ENCODE results near the gene DGKQ.

Gene DGKQ

GRCh38 chr4:957231-957580, 16.2 kb downstream of the DGKQ start:
- no peaks in the 10 kb centered on the region for H3K27me3 Mint-ChIP-seq
- no peaks in the 10 kb centered on the region for H3K4me1 Mint-ChIP-seq (ENCODE audit: low read depth)
- H3K4me3 Mint-ChIP-seq: no peak overlapping the region
- no peaks in the 10 kb centered on the region for H3K9me3 Mint-ChIP-seq
- no peaks in the 10 kb centered on the region for H3K36me3 Mint-ChIP-seq (ENCODE audit: low read depth)
- H3K27ac Mint-ChIP-seq: no peak overlapping the region

GRCh38 chr4:956531-957230, 16.7 kb downstream of the DGKQ start:
- H3K27ac Mint-ChIP-seq: no peak overlapping the region
- H3K36me3 Mint-ChIP-seq (ENCODE audit: low read depth): no peaks in the 10 kb centered on the region
- H3K27me3 Mint-ChIP-seq: no peaks in the 10 kb centered on the region
- H3K4me3 Mint-ChIP-seq: no peak overlapping the region
- H3K9me3 Mint-ChIP-seq: no peaks in the 10 kb centered on the region
- no peaks in the 10 kb centered on the region for H3K4me1 Mint-ChIP-seq (ENCODE audit: low read depth)

GRCh38 chr4:955931-956381, 17.4 kb downstream of the DGKQ start:
- Mint-ChIP-seq H3K4me3 (no peak overlapping the region), H3K9me3 (no peaks in the 10 kb centered on the region), H3K36me3 (ENCODE audit: low read depth) (no peaks in the 10 kb centered on the region), H3K27me3 (no peaks in the 10 kb centered on the region), H3K27ac (no peak overlapping the region), H3K4me1 (ENCODE audit: low read depth) (no peaks in the 10 kb centered on the region)

GRCh38 chr4:955161-955921, 18.0 kb downstream of the DGKQ start:
- Mint-ChIP-seq H3K4me1 (ENCODE audit: low read depth) (no peaks in the 10 kb centered on the region), H3K9me3 (no peaks in the 10 kb centered on the region), H3K36me3 (ENCODE audit: low read depth) (no peaks in the 10 kb centered on the region), H3K27me3 (no peaks in the 10 kb centered on the region), H3K27ac (no peak overlapping the region), H3K4me3 (no peak overlapping the region)

- no peaks in the 10 kb centered on the region for H3K9me3 Mint-ChIP-seq
- no peak overlapping the region for H3K27ac Mint-ChIP-seq
- H3K36me3 Mint-ChIP-seq (ENCODE audit: low read depth): no peaks in the 10 kb centered on the region
- H3K4me1 Mint-ChIP-seq (ENCODE audit: low read depth): no peaks in the 10 kb centered on the region
- H3K4me3 Mint-ChIP-seq: no peak overlapping the region
- H3K27me3 Mint-ChIP-seq: no peaks in the 10 kb centered on the region
Measured at GRCh38 chr4:954211-955020, 19.0 kb downstream of the DGKQ start.

GRCh38 chr4:953574-953915, 19.8 kb downstream of the DGKQ start:
- Mint-ChIP-seq H3K4me3 (no peak overlapping the region), H3K9me3 (no peaks in the 10 kb centered on the region), H3K36me3 (ENCODE audit: low read depth) (no peaks in the 10 kb centered on the region), H3K27ac (no peak overlapping the region), H3K4me1 (ENCODE audit: low read depth) (no peaks in the 10 kb centered on the region), H3K27me3 (no peaks in the 10 kb centered on the region)

GRCh38 chr4:952881-953573, 20.3 kb downstream of the DGKQ start:
- Mint-ChIP-seq H3K4me3 (no peak overlapping the region), H3K36me3 (ENCODE audit: low read depth) (no peaks in the 10 kb centered on the region)

GRCh38 chr4:951594-952468, 21.5 kb downstream of the DGKQ start:
- no peak overlapping the region for H3K27ac Mint-ChIP-seq
- H3K27me3 Mint-ChIP-seq: no peaks in the 10 kb centered on the region
- no peaks in the 10 kb centered on the region for H3K9me3 Mint-ChIP-seq
- no peaks in the 10 kb centered on the region for H3K36me3 Mint-ChIP-seq (ENCODE audit: low read depth)
- H3K4me1 Mint-ChIP-seq (ENCODE audit: low read depth): no peaks in the 10 kb centered on the region
- no peak overlapping the region for H3K4me3 Mint-ChIP-seq

More at GRCh38 chr4:952881-953573, 20.3 kb downstream of the DGKQ start:
- Mint-ChIP-seq H3K9me3 (no peaks in the 10 kb centered on the region), H3K4me1 (ENCODE audit: low read depth) (no peaks in the 10 kb centered on the region), H3K27ac (no peak overlapping the region), H3K27me3 (no peaks in the 10 kb centered on the region)

- no peak overlapping the region for H3K4me3 Mint-ChIP-seq
- H3K27ac Mint-ChIP-seq: no peak overlapping the region
- no peaks in the 10 kb centered on the region for H3K36me3 Mint-ChIP-seq (ENCODE audit: low read depth)
- no peaks in the 10 kb centered on the region for H3K4me1 Mint-ChIP-seq (ENCODE audit: low read depth)
- no peaks in the 10 kb centered on the region for H3K27me3 Mint-ChIP-seq
- H3K9me3 Mint-ChIP-seq: no peaks in the 10 kb centered on the region
Measured at GRCh38 chr4:951186-951585, 22.2 kb downstream of the DGKQ start.

- H3K9me3 Mint-ChIP-seq: no peaks in the 10 kb centered on the region
- H3K27me3 Mint-ChIP-seq: no peaks in the 10 kb centered on the region
- no peak overlapping the region for H3K4me3 Mint-ChIP-seq
- H3K27ac Mint-ChIP-seq: no peak overlapping the region
- H3K36me3 Mint-ChIP-seq (ENCODE audit: low read depth): no peaks in the 10 kb centered on the region
- H3K4me1 Mint-ChIP-seq (ENCODE audit: low read depth): no peaks in the 10 kb centered on the region
Measured at GRCh38 chr4:950136-951020, 23.0 kb downstream of the DGKQ start.

GRCh38 chr4:949656-950055, 23.7 kb downstream of the DGKQ start:
- Mint-ChIP-seq H3K36me3 (ENCODE audit: low read depth) (no peaks in the 10 kb centered on the region), H3K27me3 (no peaks in the 10 kb centered on the region), H3K27ac (no peak overlapping the region), H3K4me3 (no peak overlapping the region), H3K4me1 (ENCODE audit: low read depth) (no peaks in the 10 kb centered on the region), H3K9me3 (no peaks in the 10 kb centered on the region)

GRCh38 chr4:948936-949300, 24.5 kb downstream of the DGKQ start:
- Mint-ChIP-seq H3K9me3 (no peaks in the 10 kb centered on the region), H3K4me1 (ENCODE audit: low read depth) (no peaks in the 10 kb centered on the region), H3K27ac (no peak overlapping the region), H3K36me3 (ENCODE audit: low read depth) (no peaks in the 10 kb centered on the region), H3K27me3 (no peaks in the 10 kb centered on the region), H3K4me3 (no peak overlapping the region)

- no peaks in the 10 kb centered on the region for H3K27me3 Mint-ChIP-seq
- H3K36me3 Mint-ChIP-seq (ENCODE audit: low read depth): no peaks in the 10 kb centered on the region
- no peak overlapping the region for H3K27ac Mint-ChIP-seq
- H3K9me3 Mint-ChIP-seq: no peaks in the 10 kb centered on the region
- H3K4me3 Mint-ChIP-seq: no peak overlapping the region
- no peaks in the 10 kb centered on the region for H3K4me1 Mint-ChIP-seq (ENCODE audit: low read depth)
Measured at GRCh38 chr4:948101-948935, 25.1 kb downstream of the DGKQ start.

All from stimulated activated naive CD8-positive, alpha-beta T cell treated with anti-CD3 and anti-CD28 coated beads, Interleukin-15, Interleukin-2, amounts not matched to agents 100 ng/mL and 50 ng/mL, for 24 hours (primary cell).